Measurements from ENCODE around the gene LRFN2.

- TF ChIP-seq, protein P1, sequence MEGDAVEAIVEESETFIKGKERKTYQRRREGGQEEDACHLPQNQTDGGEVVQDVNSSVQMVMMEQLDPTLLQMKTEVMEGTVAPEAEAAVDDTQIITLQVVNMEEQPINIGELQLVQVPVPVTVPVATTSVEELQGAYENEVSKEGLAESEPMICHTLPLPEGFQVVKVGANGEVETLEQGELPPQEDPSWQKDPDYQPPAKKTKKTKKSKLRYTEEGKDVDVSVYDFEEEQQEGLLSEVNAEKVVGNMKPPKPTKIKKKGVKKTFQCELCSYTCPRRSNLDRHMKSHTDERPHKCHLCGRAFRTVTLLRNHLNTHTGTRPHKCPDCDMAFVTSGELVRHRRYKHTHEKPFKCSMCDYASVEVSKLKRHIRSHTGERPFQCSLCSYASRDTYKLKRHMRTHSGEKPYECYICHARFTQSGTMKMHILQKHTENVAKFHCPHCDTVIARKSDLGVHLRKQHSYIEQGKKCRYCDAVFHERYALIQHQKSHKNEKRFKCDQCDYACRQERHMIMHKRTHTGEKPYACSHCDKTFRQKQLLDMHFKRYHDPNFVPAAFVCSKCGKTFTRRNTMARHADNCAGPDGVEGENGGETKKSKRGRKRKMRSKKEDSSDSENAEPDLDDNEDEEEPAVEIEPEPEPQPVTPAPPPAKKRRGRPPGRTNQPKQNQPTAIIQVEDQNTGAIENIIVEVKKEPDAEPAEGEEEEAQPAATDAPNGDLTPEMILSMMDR (IDR thresholded peaks at IDR 0.05): no peak
- TF ChIP-seq POLR2AphosphoS5 (IDR thresholded peaks at IDR 0.05): no peak
Measured at GRCh38 chr6:40556023-40556422, 31.1 kb downstream of the LRFN2 start.

Data from prostate gland (tissue), 2 donors.